A673 (cell line): ENCODE data around the gene LRRC8B. TPM values are rescaled to one million over a fixed set of nuclear protein-coding genes. Genes with fewer than 3 reads are reported as not detected.
A peak's percentile ranks its signal among the peaks of the same experiment; 100 is the strongest.

Experiments
- BruUV-seq: library from RNA; stranded (reverse); fragments of 400-500 nt; replicated peaks from 2 replicates; lab custom pipeline; 2021; lab: Mats Ljungman, UMichigan
- CTCF ChIA-PET: fragments of 300-600 bp; sonication (Branson Sonifier 250); formaldehyde crosslinking; loops from one replicate; lab custom pipeline; 2022; ENCODE audit warnings: antibody characterized with exemption; lab: Charles Lee
- POLR2A ChIA-PET: fragments of 300-600 bp; sonication (Branson Sonifier 250); formaldehyde crosslinking; loops from one replicate; lab custom pipeline; 2022; ENCODE audit warnings: antibody characterized with exemption; ENCODE audit not compliant: low non-redundant PET; lab: Charles Lee
- DNase-seq: peaks from one replicate; pipeline ENCODE4 v3.0.0-alpha.2; 2015; ENCODE audit warnings: low spot score
- H3K27ac ChIP-seq: fragments of 200-600 bp; sonication (generic); 2 replicates; pipeline ENCODE4 v1.5.1; 2016; ENCODE audit warnings: mixed run types, low read depth, mild to moderate bottlenecking, mixed read lengths, antibody characterized with exemption, low read length; ENCODE audit not compliant: poor library complexity, severe bottlenecking
- H3K27me3 ChIP-seq: fragments of 200-600 bp; sonication (generic); replicated peaks from 2 replicates; pipeline ENCODE4 v1.6.1; 2017; ENCODE audit warnings: mixed run types, low read depth, mild to moderate bottlenecking, mixed read lengths, antibody characterized with exemption, low read length; ENCODE audit not compliant: insufficient read depth, poor library complexity
- H3K36me3 ChIP-seq: fragments of 200-600 bp; sonication (generic); 2 replicates; pipeline ENCODE4 v1.6.1; 2016; ENCODE audit warnings: mixed run types, mild to moderate bottlenecking, mixed read lengths, antibody characterized with exemption, low read length; ENCODE audit not compliant: insufficient read depth, poor library complexity, severe bottlenecking
- H3K4me1 ChIP-seq: fragments of 200-600 bp; sonication (generic); 2 replicates; pipeline ENCODE4 v1.6.1; 2017; ENCODE audit warnings: mixed run types, mild to moderate bottlenecking, mixed read lengths, antibody characterized with exemption, low read length; ENCODE audit not compliant: insufficient read depth, poor library complexity, severe bottlenecking
- H3K4me3 ChIP-seq: fragments of 200-600 bp; sonication (generic); 2 replicates; pipeline ENCODE4 v1.5.1; 2016; ENCODE audit warnings: low read depth, mixed run types, mild to moderate bottlenecking, mixed read lengths, low read length; ENCODE audit not compliant: poor library complexity, severe bottlenecking
- H3K9me3 ChIP-seq: fragments of 200-600 bp; sonication (generic); 2 replicates; pipeline ENCODE4 v1.6.1; 2016; ENCODE audit warnings: mixed run types, low read depth, mild to moderate bottlenecking, mixed read lengths, antibody characterized with exemption, low read length; ENCODE audit not compliant: poor library complexity, severe bottlenecking
- CTCF ChIP-seq: fragments of 300-800, 200-600 bp; sonication (generic); conservative IDR thresholded peaks from 2 replicates; pipeline ENCODE4 v1.5.1; 2017; ENCODE audit warnings: low read depth, mild to moderate bottlenecking, antibody characterized with exemption, low read length, moderate library complexity, mixed read lengths
- EZH2 ChIP-seq: fragments of 200-600 bp; sonication (generic); IDR thresholded peaks from 2 replicates; pipeline ENCODE4 v1.6.1; 2017; ENCODE audit warnings: borderline replicate concordance, low read depth, mild to moderate bottlenecking, mixed read lengths, antibody characterized with exemption, low read length; ENCODE audit not compliant: poor library complexity, severe bottlenecking
- intact Hi-C: fragments of 100-400 bp; cut with micrococcal nuclease; formaldehyde crosslinking; loops from one replicate; pipeline ENCODE4 v1.10.0; 2022; ENCODE audit not compliant: unreplicated experiment
- total RNA-seq: library from RNA; stranded (reverse); gene quantifications from 2 replicates; pipeline ENCODE4 v1.2.3, GENCODE V29; 2021

Gene LRRC8B
- total RNA-seq, 1 experiment from 2014 or later = 18.9 TPM

- Histone ChIP-seq H3K27me3 (no peaks in the 10 kb centered on the region), H3K36me3 (no peaks in the 10 kb centered on the region), H3K27ac (no peak overlapping the region), H3K4me1 (peaks cover 14% of the 10 kb centered on the region), H3K9me3 (no peaks in the 10 kb centered on the region), H3K4me3 (no peak overlapping the region)
- TF ChIP-seq EZH2 (no peak), CTCF (no peak)
- no TSS peak for BruUV-seq
- intact Hi-C loops = loop anchor here (10.0 kb wide), 1 partner anchor 589 kb away; no protein-coding TSS in a partner anchor
- ChIA-PET POLR2A (no interaction called here), CTCF (no interaction called here)
- no peak for DNase-seq
These were observed 69.6 kb downstream of the LRRC8B start for GRCh38 chr1:89594096-89594740.

GRCh38 chr1:89596698-89597097, 72.1 kb downstream of the LRRC8B start:
- CTCF ChIA-PET = no interaction called here
- no peak for TF ChIP-seq CTCF
- no peak for TF ChIP-seq EZH2
- Histone ChIP-seq H3K27ac (no peak overlapping the region), H3K4me3 (no peak overlapping the region), H3K4me1 (peaks cover 4% of the 10 kb centered on the region), H3K9me3 (no peaks in the 10 kb centered on the region), H3K36me3 (no peaks in the 10 kb centered on the region), H3K27me3 (no peaks in the 10 kb centered on the region)
- POLR2A ChIA-PET = no interaction called here
- DNase-seq = no peak
- no TSS peak for BruUV-seq
- intact Hi-C loops = loop anchor here (10.0 kb wide), 1 partner anchor 592 kb away; no protein-coding TSS in a partner anchor

- Histone ChIP-seq H3K27ac (no peak overlapping the region), H3K4me1 (peaks cover 4% of the 10 kb centered on the region), H3K36me3 (no peaks in the 10 kb centered on the region), H3K4me3 (no peak overlapping the region), H3K27me3 (no peaks in the 10 kb centered on the region), H3K9me3 (no peaks in the 10 kb centered on the region)
- POLR2A ChIA-PET = no interaction called here
- CTCF ChIA-PET = interaction anchor here (1.3 kb wide), 1 partner anchor 115 kb away, joined by 7 read pairs; no protein-coding TSS in a partner anchor
- peak; percentile 68 for DNase-seq
- intact Hi-C loops = loop anchor here (1.0 to 10.0 kb wide), 3 partner anchors 82 to 594 kb away; no protein-coding TSS in a partner anchor
- peak; percentile 75 for TF ChIP-seq CTCF
- TF ChIP-seq EZH2 = no peak
- BruUV-seq = no TSS peak
These were observed 74.1 kb downstream of the LRRC8B start for GRCh38 chr1:89598450-89599331.
